GM21723 (cell line): Measurements from ENCODE around the gene PELI3.

ENCODE experiments used
- ATAC-seq: cut with Tn5 transposase; IDR thresholded peaks from one replicate; pipeline ENCODE4 v1.9.1; 2021; ENCODE audit warnings: mild to moderate bottlenecking, moderate library complexity; ENCODE audit not compliant: unreplicated experiment

PELI3 gene

GRCh38 chr11:66473608-66474515 is 7.2 kb downstream of the PELI3 start:
- ATAC-seq, result no peak

DNA sequence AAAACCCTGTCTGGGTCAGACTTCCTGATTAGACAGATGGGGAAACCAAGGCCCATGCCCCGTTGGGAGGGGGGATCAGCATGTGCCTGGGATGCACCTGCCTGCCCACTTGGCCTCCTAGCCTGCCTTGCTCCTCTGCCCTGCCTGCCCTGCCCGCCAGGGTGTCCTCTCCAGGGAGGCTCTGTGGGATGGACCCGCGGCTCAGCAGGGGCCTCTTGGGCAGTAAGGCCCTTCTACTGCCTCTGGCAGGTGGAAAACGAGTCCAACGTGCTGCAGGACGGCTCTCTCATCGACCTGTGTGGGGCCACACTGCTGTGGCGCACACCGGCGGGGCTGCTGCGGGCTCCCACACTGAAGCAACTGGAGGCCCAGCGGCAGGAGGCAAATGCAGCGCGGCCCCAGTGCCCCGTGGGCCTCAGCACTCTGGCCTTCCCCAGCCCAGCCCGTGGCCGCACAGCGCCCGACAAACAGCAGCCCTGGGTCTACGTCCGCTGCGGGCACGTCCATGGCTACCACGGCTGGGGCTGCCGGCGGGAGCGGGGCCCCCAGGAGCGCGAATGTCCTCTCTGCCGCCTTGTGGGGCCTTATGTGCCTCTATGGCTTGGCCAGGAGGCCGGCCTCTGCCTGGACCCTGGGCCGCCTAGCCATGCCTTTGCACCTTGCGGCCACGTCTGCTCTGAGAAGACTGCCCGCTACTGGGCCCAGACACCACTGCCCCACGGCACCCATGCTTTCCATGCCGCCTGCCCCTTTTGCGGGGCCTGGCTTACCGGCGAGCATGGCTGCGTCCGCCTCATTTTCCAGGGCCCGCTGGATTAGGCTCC is 8.9 kb downstream of the PELI3 start:
- ATAC-seq, result no peak

DNA sequence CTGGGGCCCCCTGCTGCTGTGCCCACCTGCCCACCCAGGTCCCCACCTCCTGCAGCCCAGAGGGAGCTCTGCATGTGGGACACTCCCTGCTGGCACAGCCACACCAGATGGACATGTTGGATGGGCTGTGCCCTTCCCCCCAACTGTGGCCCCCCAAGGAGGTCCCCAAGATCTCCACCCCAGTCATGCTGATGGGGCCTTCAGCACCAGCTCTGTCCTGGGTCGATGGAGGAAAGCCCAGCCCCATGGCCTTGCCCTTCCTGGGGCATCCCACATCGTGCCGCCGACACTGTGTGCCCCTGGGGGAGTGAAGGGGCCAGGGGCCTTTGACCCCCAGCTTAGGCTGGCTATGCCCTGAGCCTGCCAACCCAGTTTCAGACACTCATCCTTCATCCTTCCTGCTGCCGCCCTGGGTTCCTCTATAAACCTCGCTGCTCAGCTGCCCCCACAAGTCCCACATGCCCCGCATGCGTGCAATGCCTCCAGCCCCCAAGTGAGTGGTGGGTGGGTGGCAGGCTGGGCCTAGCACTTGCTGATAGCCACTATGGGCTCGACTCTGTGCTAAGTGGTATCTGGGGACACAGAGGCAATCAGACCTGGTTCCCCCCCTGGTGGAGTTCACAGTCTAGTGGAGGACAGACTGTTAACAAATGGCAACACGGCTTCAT is 9.6 kb downstream of the PELI3 start:
- no peak for ATAC-seq

DNA sequence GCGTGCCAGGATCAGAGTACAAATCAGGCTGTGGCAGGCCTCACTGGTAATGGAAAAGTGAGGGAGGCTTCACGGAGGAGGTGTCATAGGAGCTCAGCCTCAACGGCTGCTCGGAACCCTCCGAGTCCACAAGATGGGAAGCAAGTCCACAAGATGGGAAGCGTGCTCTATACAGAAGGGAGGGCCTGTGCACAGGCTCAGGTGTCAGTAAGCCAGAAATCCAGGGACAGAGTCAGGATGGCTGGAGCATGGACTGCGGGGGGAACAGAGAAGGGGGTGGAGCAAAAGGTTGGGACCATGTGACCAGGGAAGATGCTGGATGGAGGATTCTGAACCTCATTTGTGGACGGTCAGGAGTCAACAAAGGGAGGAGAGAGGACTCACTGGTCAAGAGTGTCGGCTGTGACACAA is 10.1 kb downstream of the PELI3 start:
- no peak for ATAC-seq

DNA sequence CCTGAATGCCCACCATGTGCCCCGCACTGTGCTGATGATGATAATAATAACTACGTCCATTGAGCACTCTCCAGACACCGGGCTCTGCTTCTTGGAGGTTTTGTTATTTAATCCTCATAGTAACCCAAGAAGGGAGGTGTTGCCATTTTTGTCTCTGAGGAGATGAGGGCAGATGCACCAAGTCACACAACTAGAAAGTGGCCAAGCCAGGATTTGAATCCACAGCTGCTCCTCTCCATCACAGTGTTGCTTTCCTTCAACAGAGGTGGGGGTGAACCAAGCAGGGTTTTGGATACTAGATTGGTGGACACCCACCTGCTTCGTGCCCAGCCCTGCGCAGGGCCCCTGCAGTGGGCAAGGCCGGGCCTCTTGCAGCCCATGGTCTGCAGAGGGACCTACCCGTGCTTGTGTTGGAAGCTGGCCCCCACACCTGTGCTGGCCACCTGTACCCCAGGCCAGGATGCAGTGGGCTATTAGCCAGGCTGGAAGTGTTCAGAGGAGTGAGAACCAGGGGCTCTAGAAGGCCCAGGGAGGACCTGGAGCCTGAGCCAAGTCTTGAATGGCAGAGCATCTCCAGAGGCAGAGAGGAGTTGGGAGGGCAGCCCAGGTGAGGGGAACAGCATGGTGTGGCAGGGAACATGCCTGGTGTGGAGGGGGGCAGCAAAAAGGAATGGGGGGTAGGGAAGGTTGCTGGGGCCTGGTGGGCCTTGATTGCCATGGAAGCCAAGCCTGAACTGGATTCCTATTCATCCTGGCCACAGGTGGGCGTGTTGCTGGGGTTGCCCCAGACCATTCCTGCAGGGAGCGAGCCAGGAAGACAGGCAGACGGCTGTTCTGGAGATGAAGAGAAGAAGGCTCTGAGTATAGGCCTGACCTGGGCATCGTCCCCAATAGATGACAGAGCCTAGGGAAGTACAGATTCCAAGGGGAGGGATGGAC is 10.8 kb downstream of the PELI3 start:
- no peak for ATAC-seq

DNA sequence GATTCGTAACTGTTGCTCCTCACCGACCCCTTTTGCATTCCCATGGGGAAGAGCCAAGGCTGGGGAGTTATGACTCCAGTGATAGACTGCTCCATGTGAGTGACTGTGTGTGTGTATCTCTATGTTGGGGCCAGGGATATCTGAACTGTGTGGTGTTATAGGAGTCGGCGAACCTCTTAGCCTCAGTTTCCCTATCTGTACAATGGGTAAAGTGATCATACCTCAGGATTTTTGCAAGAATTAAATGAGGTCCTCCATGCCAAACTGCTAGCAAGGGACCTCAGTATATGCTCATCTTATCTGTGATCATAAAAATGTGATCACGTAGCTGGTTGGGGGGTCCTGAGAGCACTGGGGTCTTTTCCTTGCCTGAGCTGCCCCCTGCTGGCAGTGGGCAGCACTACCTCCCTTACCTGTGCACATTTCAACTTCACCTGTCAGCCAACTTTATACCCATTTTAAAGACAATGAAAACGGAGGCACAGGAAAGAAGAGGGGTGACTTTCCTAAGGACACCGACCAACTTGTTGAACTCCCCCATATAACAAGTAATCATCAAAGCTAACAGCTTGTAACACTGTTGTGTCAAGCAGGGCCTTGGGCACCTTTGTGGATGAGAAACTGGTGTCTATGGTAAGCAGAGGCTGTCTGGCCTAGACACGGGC is 12.2 kb downstream of the PELI3 start:
- no peak for ATAC-seq

DNA sequence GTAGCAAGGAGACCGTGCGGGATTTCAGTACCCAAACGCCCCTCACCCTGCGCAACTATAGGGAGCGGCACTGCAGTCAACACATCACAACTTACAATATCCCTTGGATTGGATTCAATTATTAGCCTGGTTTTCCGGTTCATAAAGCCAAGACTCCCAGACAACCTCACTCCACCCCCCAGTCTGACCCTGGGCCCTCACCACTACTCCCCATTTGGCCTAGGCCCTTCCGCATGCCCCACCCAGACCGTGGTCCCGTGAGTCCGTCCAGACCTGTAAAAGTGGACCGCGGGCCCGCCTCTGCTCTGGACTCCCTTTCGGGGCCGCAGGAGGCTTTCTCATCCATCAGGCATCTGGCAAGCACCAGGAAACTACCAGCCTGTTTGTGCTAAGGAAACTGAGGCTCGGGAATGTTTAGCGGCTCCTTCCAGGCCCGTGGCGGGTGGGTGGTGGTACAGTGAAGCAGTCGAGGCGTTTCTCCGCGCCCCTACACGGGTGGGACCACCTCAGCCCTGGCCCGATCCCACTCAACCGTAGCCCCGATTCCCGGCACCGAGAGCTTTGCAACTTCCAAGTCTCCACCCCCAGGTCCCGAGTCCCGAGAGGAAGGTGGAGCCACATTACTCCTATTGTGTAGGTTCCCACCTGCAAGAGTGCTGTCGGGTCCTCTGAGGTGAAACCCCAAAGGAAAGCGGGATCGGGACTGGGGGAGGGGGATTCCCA is 12.8 kb downstream of the PELI3 start:
- peak; percentile 15 for ATAC-seq

GRCh38 chr11:66480117-66480938 is 13.6 kb downstream of the PELI3 start, which contains the start of gene DPP3:
TSS of gene DPP3 (plus strand) at chr11:66480434. CDS start at chr11:66482201, 1,767 bp downstream.
- ATAC-seq, result peak; percentile 90

- ATAC-seq, result no peak
Observed at GRCh38 chr11:66484806-66485380, 18.2 kb downstream of the PELI3 start.

DNA sequence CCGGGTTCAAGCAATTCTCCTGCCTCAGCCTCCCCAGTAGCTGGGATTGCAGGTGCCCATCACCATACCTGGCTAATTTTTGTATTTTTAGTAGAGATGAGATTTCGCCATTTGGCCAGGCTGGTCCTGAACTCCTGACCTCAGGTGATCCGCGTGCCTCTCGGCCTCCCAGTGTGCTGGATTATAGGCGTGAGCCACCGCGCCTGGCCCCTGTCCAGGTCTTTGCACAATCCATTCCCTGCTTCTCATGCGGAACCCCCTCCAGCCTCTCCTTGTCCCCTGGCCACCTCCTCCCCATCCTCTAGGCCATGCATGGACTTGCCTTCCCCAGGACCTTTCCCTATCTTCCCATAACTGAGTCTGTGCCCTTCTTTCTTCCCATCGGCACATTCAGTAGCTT is 22.3 kb downstream of the PELI3 start:
- no peak for ATAC-seq

DNA sequence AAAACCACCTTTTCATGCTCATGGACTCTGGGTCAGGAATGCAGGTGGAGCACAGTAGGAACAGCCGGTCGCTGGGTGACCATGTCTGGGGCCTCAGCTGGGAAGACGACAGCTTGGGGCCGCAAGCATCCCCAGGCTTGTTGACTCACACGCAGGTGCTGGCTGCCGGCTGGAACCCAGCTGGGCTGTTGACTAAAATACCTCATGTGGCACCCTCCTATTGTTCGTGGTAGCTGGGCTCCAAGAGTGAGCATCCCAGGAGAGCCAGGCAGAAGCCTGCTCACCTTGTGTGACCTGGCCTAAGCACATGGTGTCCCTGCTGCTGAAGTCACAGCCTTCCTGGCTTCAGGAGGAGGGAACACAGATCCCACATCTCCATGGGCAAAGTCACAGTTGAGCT is 22.9 kb downstream of the PELI3 start:
- ATAC-seq, result no peak

- no peak for ATAC-seq
Observed at GRCh38 chr11:66491315-66491935, 24.7 kb downstream of the PELI3 start.

DNA sequence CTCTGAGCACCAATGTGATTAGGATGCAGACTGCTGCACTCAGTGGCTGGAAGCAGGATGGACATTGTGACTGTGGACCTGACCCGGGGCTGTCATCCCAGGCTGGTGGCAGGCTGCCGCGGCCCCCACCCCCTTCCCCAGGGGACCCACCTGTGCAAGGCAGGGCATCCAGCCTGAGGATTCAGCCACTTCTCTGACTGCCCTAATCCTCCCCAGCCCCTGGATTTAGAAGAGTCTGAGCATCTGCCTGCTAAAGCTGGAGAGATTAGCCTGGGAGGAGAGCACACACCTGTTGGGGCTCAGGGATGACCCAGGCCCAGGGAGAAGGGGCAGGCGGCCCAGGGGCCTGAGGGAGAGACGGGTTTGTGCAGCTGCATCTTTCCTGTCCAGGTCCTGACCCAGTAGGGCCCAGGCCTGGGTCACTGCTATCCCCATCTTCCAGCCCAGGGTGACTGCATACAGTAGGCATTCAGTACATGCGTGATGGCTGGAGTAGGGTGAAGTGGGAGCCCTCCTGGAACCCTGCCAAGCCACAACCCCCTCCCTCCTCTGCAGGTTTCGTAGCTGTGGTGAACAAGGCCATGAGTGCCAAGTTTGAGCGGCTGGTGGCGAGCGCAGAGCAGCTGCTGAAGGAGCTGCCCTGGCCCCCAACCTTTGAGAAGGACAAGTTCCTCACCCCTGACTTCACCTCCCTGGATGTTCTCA is 25.6 kb downstream of the PELI3 start:
- no peak for ATAC-seq

DNA sequence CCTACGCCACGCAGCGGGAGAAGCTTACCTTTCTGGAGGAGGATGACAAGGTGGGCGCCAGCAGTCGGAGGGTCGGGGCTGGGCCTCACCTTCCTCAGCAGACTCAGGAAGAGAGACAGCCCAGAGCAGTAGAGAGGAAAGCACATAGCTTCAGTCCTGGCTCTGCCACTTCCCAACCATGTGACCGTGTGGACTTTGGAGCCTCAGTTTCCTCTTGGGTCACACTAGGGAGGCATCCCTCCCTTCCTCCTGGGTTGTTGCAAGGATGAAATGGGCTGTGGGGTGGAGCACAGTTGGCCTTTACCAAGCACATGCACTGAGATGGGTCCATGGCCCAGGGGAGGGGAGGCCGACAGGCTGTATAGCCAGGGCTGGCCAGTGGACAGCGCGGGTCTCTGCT is 26.4 kb downstream of the PELI3 start:
- ATAC-seq, result no peak

- no peak for ATAC-seq
Observed at GRCh38 chr11:66494458-66494857, 27.8 kb downstream of the PELI3 start.

- ATAC-seq, result no peak
Observed at GRCh38 chr11:66494935-66495334, 28.2 kb downstream of the PELI3 start.

- ATAC-seq, result no peak
Observed at GRCh38 chr11:66495401-66495854, 28.7 kb downstream of the PELI3 start.
